Mesodermal cell (in vitro differentiated cells): ENCODE data around the gene CDIPT.
"Not testable (repeated sequence)": the region's sequence is repeated elsewhere in the genome, so short reads cannot be mapped to it uniquely, and the experiment has no call there.

ENCODE experiments used
- H3K27ac ChIP-seq: 2 replicates; pipeline ENCODE4 v1.7.0; 2013; ENCODE audit warnings: mild to moderate bottlenecking, low read depth, low read length, moderate library complexity; ENCODE audit not compliant: severe bottlenecking
- H3K36me3 ChIP-seq: 2 replicates; pipeline ENCODE4 v1.7.1; 2013; ENCODE audit warnings: mild to moderate bottlenecking, low read length, moderate library complexity; ENCODE audit not compliant: control insufficient read depth, insufficient read depth
- H3K4me1 ChIP-seq: one replicate; pipeline ENCODE4 v1.7.1; 2013; ENCODE audit warnings: mild to moderate bottlenecking, low read length; ENCODE audit not compliant: insufficient read depth, control insufficient read depth, poor library complexity, severe bottlenecking
- H3K4me3 ChIP-seq: 2 replicates; pipeline ENCODE4 v1.7.0; 2013; ENCODE audit warnings: low read length, control low read depth, mild to moderate bottlenecking; ENCODE audit not compliant: insufficient read depth, poor library complexity, severe bottlenecking; ENCODE audit errors: extremely low read depth
- H3K9me3 ChIP-seq: 2 replicates; pipeline ENCODE4 v1.7.1; 2013; ENCODE audit warnings: mild to moderate bottlenecking, low read length, moderate library complexity; ENCODE audit not compliant: control insufficient read depth
- WGBS, 2 experiments: methylation state at CpG; one replicate each; pipeline ENCODE4 v1.1.5; 2013; ENCODE audit warnings: missing lambda C conversion rate in 2 of 2; ENCODE audit not compliant: insufficient coverage in 2 of 2; 5-methylcytosine and 5-hydroxymethylcytosine counted together

Gene CDIPT

GRCh38 chr16:29894352-29894751, 31.3 kb upstream of the CDIPT start:
- Histone ChIP-seq H3K27ac (no peak overlapping the region), H3K4me1 (peaks cover 10% of the 10 kb centered on the region), H3K4me3 (no peak overlapping the region), H3K36me3 (peaks cover 6% of the 10 kb centered on the region), H3K9me3 (no peaks in the 10 kb centered on the region)
- 85 to 86% methylated on average over 4 of the region's 4 CpGs for WGBS, 2 experiments

- Histone ChIP-seq H3K9me3 (no peaks in the 10 kb centered on the region), H3K4me1 (peaks cover 10% of the 10 kb centered on the region), H3K4me3 (no peak overlapping the region), H3K27ac (no peak overlapping the region), H3K36me3 (peaks cover 6% of the 10 kb centered on the region)
- 94 to 100% methylated on average over 3 of the region's 3 CpGs for WGBS, 2 experiments
Measured at GRCh38 chr16:29893553-29893952, 30.5 kb upstream of the CDIPT start.

GRCh38 chr16:29892458-29892813, 29.4 kb upstream of the CDIPT start:
- 86 to 98% methylated on average over 6 of the region's 6 CpGs for WGBS, 2 experiments

GRCh38 chr16:29891525-29892457, 28.8 kb upstream of the CDIPT start:
- H3K36me3 ChIP-seq, result peaks cover 6% of the 10 kb centered on the region
- no peak overlapping the region for H3K4me3 ChIP-seq
- WGBS, 2 experiments, result 89 to 96% methylated on average over 6 to 9 of the region's 10 CpGs
- H3K4me1 ChIP-seq, result no peaks in the 10 kb centered on the region
- no peaks in the 10 kb centered on the region for H3K9me3 ChIP-seq
- no peak overlapping the region for H3K27ac ChIP-seq

More at GRCh38 chr16:29892458-29892813, 29.4 kb upstream of the CDIPT start:
- H3K4me1 ChIP-seq, result no peaks in the 10 kb centered on the region
- H3K36me3 ChIP-seq, result peaks cover 6% of the 10 kb centered on the region
- H3K4me3 ChIP-seq, result no peak overlapping the region
- H3K9me3 ChIP-seq, result no peaks in the 10 kb centered on the region
- H3K27ac ChIP-seq, result no peak overlapping the region

GRCh38 chr16:29889372-29889771, 26.3 kb upstream of the CDIPT start:
- not testable (repeated sequence) for H3K9me3 ChIP-seq, H3K27ac ChIP-seq, H3K4me3 ChIP-seq, H3K36me3 ChIP-seq, H3K4me1 ChIP-seq
- WGBS, 2 experiments, result 86 to 89% methylated on average over 3 of the region's 3 CpGs

- WGBS, 2 experiments, result 92 to 94% methylated on average over 5 to 6 of the region's 6 CpGs
- H3K27ac ChIP-seq, result no peak overlapping the region
- no peaks in the 10 kb centered on the region for H3K9me3 ChIP-seq
- H3K4me3 ChIP-seq, result no peak overlapping the region
- no peaks in the 10 kb centered on the region for H3K4me1 ChIP-seq
- H3K36me3 ChIP-seq, result peaks cover 22% of the 10 kb centered on the region
Measured at GRCh38 chr16:29883987-29884386, 21.0 kb upstream of the CDIPT start.

- Histone ChIP-seq H3K27ac (no peak overlapping the region), H3K9me3 (no peaks in the 10 kb centered on the region), H3K4me1 (no peaks in the 10 kb centered on the region), H3K4me3 (no peak overlapping the region), H3K36me3 (peaks cover 26% of the 10 kb centered on the region)
- WGBS, 2 experiments, result 100% methylated on average over 1 of the region's 3 CpGs
Measured at GRCh38 chr16:29881050-29881449, 18.0 kb upstream of the CDIPT start.

GRCh38 chr16:29878172-29878571, 15.1 kb upstream of the CDIPT start:
- WGBS, 2 experiments, result 92 to 98% methylated on average over 9 of the region's 14 CpGs
- Histone ChIP-seq H3K27ac (no peak overlapping the region), H3K4me1 (no peaks in the 10 kb centered on the region), H3K4me3 (no peak overlapping the region), H3K9me3 (no peaks in the 10 kb centered on the region), H3K36me3 (peaks cover 17% of the 10 kb centered on the region)

- Histone ChIP-seq H3K9me3 (no peaks in the 10 kb centered on the region), H3K27ac (no peak overlapping the region), H3K36me3 (peaks cover 16% of the 10 kb centered on the region), H3K4me3 (no peak overlapping the region), H3K4me1 (no peaks in the 10 kb centered on the region)
- 46 to 53% methylated on average over 25 to 27 of the region's 28 CpGs for WGBS, 2 experiments
Measured at GRCh38 chr16:29877266-29877961, 14.4 kb upstream of the CDIPT start.

- Histone ChIP-seq H3K9me3 (no peaks in the 10 kb centered on the region), H3K36me3 (peaks cover 23% of the 10 kb centered on the region), H3K27ac (no peak overlapping the region), H3K4me3 (peak overlapping the region; percentile 11), H3K4me1 (no peaks in the 10 kb centered on the region)
- WGBS, 2 experiments, result 40 to 50% methylated on average over 32 to 45 of the region's 45 CpGs
Measured at GRCh38 chr16:29876594-29877249, 13.7 kb upstream of the CDIPT start.
